GM12892 (cell line): ENCODE results near the gene ANXA2R.

Experiments used
- POLR2A ChIP-seq: IDR thresholded peaks from 2 replicates; pipeline ENCODE4 v1.6.1; 2011; ENCODE audit warnings: low read depth, low read length, control low read depth
- POLR2AphosphoS5 ChIP-seq: IDR thresholded peaks from 2 replicates; pipeline ENCODE4 v1.6.1; 2011; ENCODE audit warnings: low read depth, low read length, control low read depth
- TAF1 ChIP-seq: IDR thresholded peaks from 2 replicates; pipeline ENCODE4 v1.6.1; 2011; ENCODE audit warnings: low read depth, mild to moderate bottlenecking, control low read depth, low read length, borderline replicate concordance

GRCh38 chr5:43044181-43044914 is 4.2 kb upstream of the ANXA2R start:
- TF ChIP-seq POLR2A: no peak
- TF ChIP-seq POLR2AphosphoS5: no peak
- no peak for TF ChIP-seq TAF1
